Transverse colon (tissue), 4 donors: ENCODE results near the gene CNTFR.

Experiments
- EP300 ChIP-seq: sonication (generic); formaldehyde crosslinking; IDR thresholded peaks from one replicate; pipeline ENCODE4 v1.6.1; 2017; ENCODE audit warnings: antibody characterized with exemption, low read depth
- POLR2AphosphoS5 ChIP-seq, 3 donors: sonication (generic); formaldehyde crosslinking; IDR thresholded peaks; one replicate each; pipeline ENCODE4 v1.6.1; 2016; ENCODE audit warnings: antibody characterized with exemption in 3 of 3
- TF ChIP-seq, protein P1 (sequence below), 5 experiments: fragments of 200-600 bp in 3 of 5; fragments of 450-650 bp in 2 of 5; sonication (generic) in 3 of 5; IDR thresholded peaks; 1 replicate in 2 of 5; 2 replicates in 3 of 5; pipeline ENCODE4 v1.5.1; 2016 to 2017; ENCODE audit warnings: antibody characterized with exemption in 5 of 5, inconsistent platforms in 3 of 5, mild to moderate bottlenecking in 2 of 5, moderate library complexity in 1 of 5

DNA sequence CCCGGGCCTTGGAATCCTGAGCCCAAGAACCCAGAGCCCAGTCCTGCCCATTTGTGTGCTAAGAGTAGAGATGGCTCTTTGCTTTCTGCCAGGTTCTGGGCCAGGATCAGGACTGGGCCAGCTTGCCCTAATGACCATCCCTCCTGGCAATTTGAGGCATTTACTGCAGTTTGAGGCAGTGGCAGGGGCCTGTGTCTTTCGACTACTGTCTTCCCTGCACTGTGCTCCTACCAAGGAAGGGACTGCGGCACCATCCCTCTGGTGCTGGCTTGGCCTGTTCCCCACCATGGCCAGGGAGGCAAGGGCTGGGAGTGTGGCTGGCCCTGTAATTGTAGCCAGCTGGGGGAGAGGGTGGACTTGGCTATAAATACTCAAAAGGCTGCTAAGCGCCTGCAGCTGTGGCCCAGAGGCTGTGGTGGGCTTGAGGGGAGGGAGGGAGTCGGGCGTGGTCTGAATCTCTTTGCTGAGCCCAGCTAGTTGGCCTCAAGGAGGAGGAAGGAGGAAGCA lies 71.4 kb downstream of the CNTFR start:
- TF ChIP-seq, protein P1, sequence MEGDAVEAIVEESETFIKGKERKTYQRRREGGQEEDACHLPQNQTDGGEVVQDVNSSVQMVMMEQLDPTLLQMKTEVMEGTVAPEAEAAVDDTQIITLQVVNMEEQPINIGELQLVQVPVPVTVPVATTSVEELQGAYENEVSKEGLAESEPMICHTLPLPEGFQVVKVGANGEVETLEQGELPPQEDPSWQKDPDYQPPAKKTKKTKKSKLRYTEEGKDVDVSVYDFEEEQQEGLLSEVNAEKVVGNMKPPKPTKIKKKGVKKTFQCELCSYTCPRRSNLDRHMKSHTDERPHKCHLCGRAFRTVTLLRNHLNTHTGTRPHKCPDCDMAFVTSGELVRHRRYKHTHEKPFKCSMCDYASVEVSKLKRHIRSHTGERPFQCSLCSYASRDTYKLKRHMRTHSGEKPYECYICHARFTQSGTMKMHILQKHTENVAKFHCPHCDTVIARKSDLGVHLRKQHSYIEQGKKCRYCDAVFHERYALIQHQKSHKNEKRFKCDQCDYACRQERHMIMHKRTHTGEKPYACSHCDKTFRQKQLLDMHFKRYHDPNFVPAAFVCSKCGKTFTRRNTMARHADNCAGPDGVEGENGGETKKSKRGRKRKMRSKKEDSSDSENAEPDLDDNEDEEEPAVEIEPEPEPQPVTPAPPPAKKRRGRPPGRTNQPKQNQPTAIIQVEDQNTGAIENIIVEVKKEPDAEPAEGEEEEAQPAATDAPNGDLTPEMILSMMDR (IDR thresholded peaks at IDR 0.05): no peak
- no peak for TF ChIP-seq POLR2AphosphoS5 (IDR thresholded peaks at IDR 0.05)
- TF ChIP-seq EP300: no peak
